Activated T-helper 1 cell treated with anti-CD3 and anti-CD28 coated beads, Interleukin-12 subunit alpha, Interleukin-12 subunit beta, Interleukin-2, Interleukin-4 antibody, amounts not matched to agents 30 ng/mL and 10 ng/mL and 1 ng/mL, durations not matched to agents 14 hours and 24 hours and 36 hours (primary cell): Measurements from ENCODE around the gene ZDHHC11. TPM values are rescaled to one million over a fixed set of nuclear protein-coding genes. Genes with fewer than 3 reads are reported as not detected.
"Not testable (repeated sequence)": the region's sequence is repeated elsewhere in the genome, so short reads cannot be mapped to it uniquely, and the experiment has no call there.

Source experiments
- DNase-seq: peaks from one replicate; pipeline ENCODE4 v3.0.0; 2021; ENCODE audit warnings: low spot score
- H3K27ac Mint-ChIP-seq: one replicate; pipeline ENCODE4 v1.8.0; 2021; ENCODE audit warnings: mild to moderate bottlenecking, mixed read lengths
- H3K27me3 Mint-ChIP-seq: one replicate; pipeline ENCODE4 v1.8.0; 2022; ENCODE audit warnings: mild to moderate bottlenecking, moderate library complexity, mixed read lengths; ENCODE audit not compliant: insufficient read depth
- H3K36me3 Mint-ChIP-seq: one replicate; pipeline ENCODE4 v1.8.0; 2021; ENCODE audit warnings: low read depth, mixed read lengths
- H3K4me1 Mint-ChIP-seq: one replicate; pipeline ENCODE4 v1.8.0; 2021; ENCODE audit warnings: low read depth, mixed read lengths
- H3K4me3 Mint-ChIP-seq: one replicate; pipeline ENCODE4 v1.8.0; 2021; ENCODE audit warnings: mild to moderate bottlenecking, moderate library complexity, mixed read lengths
- H3K9me3 Mint-ChIP-seq: one replicate; pipeline ENCODE4 v1.8.0; 2021; ENCODE audit warnings: mixed read lengths
- intact Hi-C: fragments of 100-400 bp; cut with micrococcal nuclease; formaldehyde crosslinking; loops from one replicate; pipeline ENCODE4 v1.15.1; 2024
- total RNA-seq: library from RNA; stranded (reverse); gene quantifications from 2 replicates; pipeline ENCODE4 v1.2.3, GENCODE V29; 2022

ZDHHC11 gene
- total RNA-seq, 1 donor from 2014 or later, result 14.4 TPM

GRCh38 chr5:821504-821903 lies 29.3 kb downstream of the ZDHHC11 start:
- no peak for DNase-seq
- no peaks in the 10 kb centered on the region for H3K4me1 Mint-ChIP-seq
- intact Hi-C loops, result no loop called here

GRCh38 chr5:820245-820644 lies 30.5 kb downstream of the ZDHHC11 start:
- no peak overlapping the region for H3K4me3 Mint-ChIP-seq
- H3K27me3 Mint-ChIP-seq, result no peaks in the 10 kb centered on the region
- DNase-seq, result no peak
- H3K4me1 Mint-ChIP-seq, result no peaks in the 10 kb centered on the region
- H3K9me3 Mint-ChIP-seq, result no peaks in the 10 kb centered on the region
- intact Hi-C loops, result no loop called here
- H3K27ac Mint-ChIP-seq, result no peak overlapping the region
- H3K36me3 Mint-ChIP-seq, result peaks cover 27% of the 10 kb centered on the region

More at GRCh38 chr5:821504-821903, 29.3 kb downstream of the ZDHHC11 start:
- Mint-ChIP-seq H3K9me3 (no peaks in the 10 kb centered on the region), H3K27me3 (no peaks in the 10 kb centered on the region), H3K4me3 (no peak overlapping the region), H3K27ac (no peak overlapping the region), H3K36me3 (peaks cover 25% of the 10 kb centered on the region)

- Mint-ChIP-seq H3K36me3 (peaks cover 23% of the 10 kb centered on the region), H3K27me3 (no peaks in the 10 kb centered on the region), H3K27ac (no peak overlapping the region), H3K4me1 (no peaks in the 10 kb centered on the region), H3K4me3 (no peak overlapping the region), H3K9me3 (no peaks in the 10 kb centered on the region)
- no peak for DNase-seq
- intact Hi-C loops, result no loop called here
Observed at GRCh38 chr5:819078-819477, 31.7 kb downstream of the ZDHHC11 start.

- peaks cover 11% of the 10 kb centered on the region for H3K36me3 Mint-ChIP-seq
- H3K27me3 Mint-ChIP-seq, result no peaks in the 10 kb centered on the region
- no peaks in the 10 kb centered on the region for H3K4me1 Mint-ChIP-seq
- no peak overlapping the region for H3K4me3 Mint-ChIP-seq
- H3K9me3 Mint-ChIP-seq, result no peaks in the 10 kb centered on the region
- DNase-seq, result no peak
- no peak overlapping the region for H3K27ac Mint-ChIP-seq
- intact Hi-C loops, result no loop called here
Observed at GRCh38 chr5:816176-816575, 34.6 kb downstream of the ZDHHC11 start.

- Mint-ChIP-seq H3K4me1 (no peaks in the 10 kb centered on the region), H3K27me3 (no peaks in the 10 kb centered on the region), H3K27ac (no peak overlapping the region), H3K9me3 (no peaks in the 10 kb centered on the region), H3K36me3 (peaks cover 11% of the 10 kb centered on the region), H3K4me3 (no peak overlapping the region)
- no peak for DNase-seq
- intact Hi-C loops, result no loop called here
Observed at GRCh38 chr5:815449-815848, 35.3 kb downstream of the ZDHHC11 start.

GRCh38 chr5:813575-813974 lies 37.2 kb downstream of the ZDHHC11 start:
- H3K9me3 Mint-ChIP-seq, H3K27me3 Mint-ChIP-seq, H3K4me3 Mint-ChIP-seq, intact Hi-C loops, DNase-seq, H3K27ac Mint-ChIP-seq, H3K4me1 Mint-ChIP-seq: not testable (repeated sequence)
- peaks cover 11% of the 10 kb centered on the region for H3K36me3 Mint-ChIP-seq

- H3K4me3 Mint-ChIP-seq, DNase-seq, H3K27me3 Mint-ChIP-seq, H3K27ac Mint-ChIP-seq, intact Hi-C loops, H3K4me1 Mint-ChIP-seq, H3K9me3 Mint-ChIP-seq, H3K36me3 Mint-ChIP-seq: not testable (repeated sequence)
Observed at GRCh38 chr5:811384-811783, 39.4 kb downstream of the ZDHHC11 start.

- H3K27ac Mint-ChIP-seq, H3K36me3 Mint-ChIP-seq, H3K4me1 Mint-ChIP-seq, H3K27me3 Mint-ChIP-seq, intact Hi-C loops, H3K4me3 Mint-ChIP-seq, DNase-seq: not testable (repeated sequence)
- H3K9me3 Mint-ChIP-seq, result peaks cover 16% of the 10 kb centered on the region
Observed at GRCh38 chr5:807719-808514, 42.9 kb downstream of the ZDHHC11 start.

- H3K36me3 Mint-ChIP-seq, result peaks cover 7% of the 10 kb centered on the region
- peaks cover 4% of the 10 kb centered on the region for H3K27me3 Mint-ChIP-seq
- no peak overlapping the region for H3K4me3 Mint-ChIP-seq
- H3K4me1 Mint-ChIP-seq, result no peaks in the 10 kb centered on the region
- peaks cover 17% of the 10 kb centered on the region for H3K9me3 Mint-ChIP-seq
- intact Hi-C loops, result no loop called here
- DNase-seq, result no peak
- no peak overlapping the region for H3K27ac Mint-ChIP-seq
Observed at GRCh38 chr5:801472-801871, 49.3 kb downstream of the ZDHHC11 start.

GRCh38 chr5:801055-801454 lies 49.7 kb downstream of the ZDHHC11 start:
- DNase-seq, H3K4me1 Mint-ChIP-seq, H3K27ac Mint-ChIP-seq, H3K36me3 Mint-ChIP-seq, H3K4me3 Mint-ChIP-seq, intact Hi-C loops, H3K27me3 Mint-ChIP-seq: not testable (repeated sequence)
- H3K9me3 Mint-ChIP-seq, result peaks cover 18% of the 10 kb centered on the region

- H3K27me3 Mint-ChIP-seq, result not testable (repeated sequence)
Observed at GRCh38 chr5:798505-799138, 52.2 kb downstream of the ZDHHC11 start.

GRCh38 chr5:797986-798385 lies 52.8 kb downstream of the ZDHHC11 start:
- H3K4me3 Mint-ChIP-seq, intact Hi-C loops, DNase-seq, H3K4me1 Mint-ChIP-seq, H3K27me3 Mint-ChIP-seq, H3K9me3 Mint-ChIP-seq, H3K27ac Mint-ChIP-seq: not testable (repeated sequence)
- peaks cover 12% of the 10 kb centered on the region for H3K36me3 Mint-ChIP-seq

More at GRCh38 chr5:798505-799138, 52.2 kb downstream of the ZDHHC11 start:
- H3K4me1 Mint-ChIP-seq, H3K4me3 Mint-ChIP-seq, DNase-seq, H3K27ac Mint-ChIP-seq, intact Hi-C loops: not testable (repeated sequence)
- Mint-ChIP-seq H3K9me3 (peaks cover 13% of the 10 kb centered on the region), H3K36me3 (peaks cover 13% of the 10 kb centered on the region)

- H3K36me3 Mint-ChIP-seq, result peaks cover 12% of the 10 kb centered on the region
- H3K27me3 Mint-ChIP-seq, H3K27ac Mint-ChIP-seq, H3K4me1 Mint-ChIP-seq, H3K4me3 Mint-ChIP-seq, intact Hi-C loops, DNase-seq, H3K9me3 Mint-ChIP-seq: not testable (repeated sequence)
Observed at GRCh38 chr5:795873-796272, 54.9 kb downstream of the ZDHHC11 start.
